ENCODE results near the gene GFI1.

DNA sequence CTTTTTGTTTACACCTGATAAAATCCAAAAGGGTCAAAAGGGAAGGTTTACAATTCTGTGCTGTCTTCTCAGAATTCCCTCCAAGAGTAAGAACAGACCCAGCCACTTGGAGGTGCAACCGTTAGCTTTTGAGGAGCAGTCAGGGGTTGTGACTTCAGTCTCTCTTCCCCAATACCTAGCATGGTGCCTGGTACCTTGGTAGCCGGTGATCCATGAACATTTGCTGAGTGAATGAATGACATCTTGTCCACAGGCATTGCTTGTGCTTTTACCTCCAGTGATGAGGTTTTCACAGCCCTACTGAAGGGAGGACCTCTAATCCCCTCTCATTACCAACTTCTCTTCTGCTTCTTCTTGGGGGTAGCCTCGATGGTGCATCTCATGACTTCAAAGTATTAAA, 11.7 kb downstream of the GFI1 start:
- TF ChIP-seq, protein P1, sequence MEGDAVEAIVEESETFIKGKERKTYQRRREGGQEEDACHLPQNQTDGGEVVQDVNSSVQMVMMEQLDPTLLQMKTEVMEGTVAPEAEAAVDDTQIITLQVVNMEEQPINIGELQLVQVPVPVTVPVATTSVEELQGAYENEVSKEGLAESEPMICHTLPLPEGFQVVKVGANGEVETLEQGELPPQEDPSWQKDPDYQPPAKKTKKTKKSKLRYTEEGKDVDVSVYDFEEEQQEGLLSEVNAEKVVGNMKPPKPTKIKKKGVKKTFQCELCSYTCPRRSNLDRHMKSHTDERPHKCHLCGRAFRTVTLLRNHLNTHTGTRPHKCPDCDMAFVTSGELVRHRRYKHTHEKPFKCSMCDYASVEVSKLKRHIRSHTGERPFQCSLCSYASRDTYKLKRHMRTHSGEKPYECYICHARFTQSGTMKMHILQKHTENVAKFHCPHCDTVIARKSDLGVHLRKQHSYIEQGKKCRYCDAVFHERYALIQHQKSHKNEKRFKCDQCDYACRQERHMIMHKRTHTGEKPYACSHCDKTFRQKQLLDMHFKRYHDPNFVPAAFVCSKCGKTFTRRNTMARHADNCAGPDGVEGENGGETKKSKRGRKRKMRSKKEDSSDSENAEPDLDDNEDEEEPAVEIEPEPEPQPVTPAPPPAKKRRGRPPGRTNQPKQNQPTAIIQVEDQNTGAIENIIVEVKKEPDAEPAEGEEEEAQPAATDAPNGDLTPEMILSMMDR (IDR thresholded peaks at IDR 0.05) = no peak
- no peak for TF ChIP-seq POLR2A (IDR thresholded peaks at IDR 0.05)

All from uterus (tissue), 2 donors.